Suprapubic skin (tissue), 4 donors: Measurements from ENCODE around the gene NALF2. TPM values are rescaled to one million over a fixed set of nuclear protein-coding genes. Genes with fewer than 3 reads are reported as not detected.
A peak's percentile ranks its signal among the peaks of the same experiment; 100 is the strongest.

Source experiments
- DNase-seq, 2 donors: peaks; one replicate each; pipeline ENCODE4 v3.0.0-alpha.2; 2019; ENCODE audit warnings: low spot score in 2 of 2
- H3K27ac ChIP-seq: fragments of 200-600 bp; sonication (generic); one replicate; pipeline ENCODE4 v1.5.1; 2019
- H3K27me3 ChIP-seq: fragments of 200-600 bp; sonication (generic); one replicate; pipeline ENCODE4 v1.5.1; 2019
- H3K36me3 ChIP-seq: fragments of 200-600 bp; sonication (generic); one replicate; pipeline ENCODE4 v1.5.1; 2019
- H3K4me1 ChIP-seq: fragments of 200-600 bp; sonication (generic); one replicate; pipeline ENCODE4 v1.5.1; 2019
- H3K4me3 ChIP-seq: fragments of 200-600 bp; sonication (generic); one replicate; pipeline ENCODE4 v1.5.1; 2019; ENCODE audit warnings: mild to moderate bottlenecking
- H3K9me3 ChIP-seq: fragments of 200-600 bp; sonication (generic); one replicate; pipeline ENCODE4 v1.5.1; 2019
- CTCF ChIP-seq, 2 donors: fragments of 200-600 bp in 1 of 2; fragments of 450-650 bp in 1 of 2; sonication (generic) in 1 of 2; IDR thresholded peaks; one replicate each; pipeline ENCODE4 v1.5.1; 2016 to 2019; ENCODE audit warnings: antibody characterized with exemption in 2 of 2, mild to moderate bottlenecking in 1 of 2, moderate library complexity in 1 of 2
- EP300 ChIP-seq: sonication (generic); formaldehyde crosslinking; IDR thresholded peaks from one replicate; pipeline ENCODE4 v1.6.1; 2017; ENCODE audit warnings: antibody characterized with exemption
- POLR2A ChIP-seq, 2 donors: fragments of 450-650 bp; IDR thresholded peaks; one replicate each; pipeline ENCODE4 v1.6.1; 2017; ENCODE audit warnings: antibody characterized with exemption in 2 of 2, mild to moderate bottlenecking in 2 of 2, moderate library complexity in 2 of 2
- POLR2AphosphoS5 ChIP-seq, 3 donors: sonication (generic); formaldehyde crosslinking; IDR thresholded peaks; one replicate each; pipeline ENCODE4 v1.6.1; 2017; ENCODE audit warnings: antibody characterized with exemption in 3 of 3
- WGBS: methylation state at CpG from one replicate; pipeline ENCODE4 v1.1.5; 2018; 5-methylcytosine and 5-hydroxymethylcytosine counted together
- total RNA-seq, 4 donors: library from RNA; depleted of rRNA; stranded (reverse); fragments of >200 nt; gene quantifications; one replicate each; pipeline ENCODE4 v1.1.0, GENCODE V29; 2016

NALF2 gene
- total RNA-seq, 4 donors from 2014 or later, result 0.10 TPM; not detected in 3

- Histone ChIP-seq H3K36me3 (no peaks in the 10 kb centered on the region), H3K4me3 (no peak overlapping the region), H3K4me1 (no peaks in the 10 kb centered on the region), H3K27me3 (no peaks in the 10 kb centered on the region), H3K9me3 (no peaks in the 10 kb centered on the region), H3K27ac (no peak overlapping the region)
- DNase-seq, result no peak
- TF ChIP-seq CTCF (IDR thresholded peaks at IDR 0.05), result no peak
- TF ChIP-seq EP300, result no peak
- no peak for TF ChIP-seq POLR2A (IDR thresholded peaks at IDR 0.05)
- no peak for TF ChIP-seq POLR2AphosphoS5 (IDR thresholded peaks at IDR 0.05)
- WGBS, result 87% methylated on average over 7 of the region's 7 CpGs
Observed at GRCh38 chrX:69530306-69530705, 26.2 kb downstream of the NALF2 start.

GRCh38 chrX:69531031-69531755 lies 27.1 kb downstream of the NALF2 start:
- Histone ChIP-seq H3K27ac (no peak overlapping the region), H3K36me3 (no peaks in the 10 kb centered on the region), H3K4me1 (no peaks in the 10 kb centered on the region), H3K27me3 (no peaks in the 10 kb centered on the region), H3K9me3 (no peaks in the 10 kb centered on the region), H3K4me3 (no peak overlapping the region)
- DNase-seq, result no peak
- TF ChIP-seq POLR2AphosphoS5 (IDR thresholded peaks at IDR 0.05) (no peak), CTCF (IDR thresholded peaks at IDR 0.05) (no peak), EP300 (no peak), POLR2A (IDR thresholded peaks at IDR 0.05) (no peak)
- WGBS, result 80% methylated on average over 8 of the region's 8 CpGs

GRCh38 chrX:69535661-69536060 lies 31.5 kb downstream of the NALF2 start:
- H3K27me3 ChIP-seq, result no peaks in the 10 kb centered on the region
- TF ChIP-seq EP300 (no peak), CTCF (IDR thresholded peaks at IDR 0.05) (no peak), POLR2A (IDR thresholded peaks at IDR 0.05) (no peak), POLR2AphosphoS5 (IDR thresholded peaks at IDR 0.05) (no peak)
- WGBS, result 56% methylated on average over 2 of the region's 2 CpGs
- no peaks in the 10 kb centered on the region for H3K36me3 ChIP-seq
- H3K4me3 ChIP-seq, result no peak overlapping the region
- H3K9me3 ChIP-seq, result no peaks in the 10 kb centered on the region
- H3K4me1 ChIP-seq, result no peaks in the 10 kb centered on the region
- H3K27ac ChIP-seq, result no peak overlapping the region
- no peak for DNase-seq

- peak overlapping the region; percentile 52 for H3K4me3 ChIP-seq
- no peaks in the 10 kb centered on the region for H3K36me3 ChIP-seq
- TF ChIP-seq CTCF (IDR thresholded peaks at IDR 0.05) (peak; percentile 49 to 76), EP300 (no peak)
- no peaks in the 10 kb centered on the region for H3K9me3 ChIP-seq
- DNase-seq, result peak; percentile 80 to 84
- no peak overlapping the region for H3K27ac ChIP-seq
- H3K4me1 ChIP-seq, result no peaks in the 10 kb centered on the region
- no peaks in the 10 kb centered on the region for H3K27me3 ChIP-seq
- 29% methylated on average over 39 of the region's 45 CpGs for WGBS
Observed at GRCh38 chrX:69538321-69538876, 34.3 kb downstream of the NALF2 start.

DNA sequence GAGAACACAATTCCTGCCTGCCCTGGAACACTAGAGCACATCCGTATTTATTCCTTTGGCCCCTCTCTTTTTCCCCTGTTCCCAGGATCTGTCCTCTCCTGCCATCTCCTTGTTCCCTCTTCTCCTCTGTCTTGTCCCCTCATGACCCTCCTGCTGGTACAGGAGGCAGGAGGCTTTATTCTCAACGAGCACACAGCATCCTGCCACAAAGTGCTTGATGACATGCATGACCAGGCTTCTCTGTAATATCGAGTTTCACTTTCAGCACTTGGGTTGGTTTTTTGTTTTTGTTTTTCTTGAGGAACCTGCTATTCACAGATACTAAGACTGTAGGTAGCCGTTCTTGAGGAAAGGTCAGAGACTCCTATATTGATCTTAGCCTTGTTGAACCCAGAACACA lies 35.3 kb downstream of the NALF2 start:
- no peaks in the 10 kb centered on the region for H3K4me1 ChIP-seq
- no peaks in the 10 kb centered on the region for H3K9me3 ChIP-seq
- no peaks in the 10 kb centered on the region for H3K27me3 ChIP-seq
- DNase-seq, result no peak
- H3K27ac ChIP-seq, result no peak overlapping the region
- TF ChIP-seq EP300 (no peak), POLR2AphosphoS5 (IDR thresholded peaks at IDR 0.05) (no peak), POLR2A (IDR thresholded peaks at IDR 0.05) (no peak), CTCF (IDR thresholded peaks at IDR 0.05) (no peak)
- no peaks in the 10 kb centered on the region for H3K36me3 ChIP-seq
- 65% methylated on average over 4 of the region's 4 CpGs for WGBS
- no peak overlapping the region for H3K4me3 ChIP-seq
